GM23338 (cell line): Measurements from ENCODE around the gene ABCC10. TPM values are rescaled to one million over a fixed set of nuclear protein-coding genes. Genes with fewer than 3 reads are reported as not detected.

Experiments used
- ATAC-seq: fragments of 200-7000 bp; cut with Tn5 transposase; 3 replicates; pipeline ENCODE4 v1.9.1; 2020
- DNase-seq: peaks from one replicate; pipeline ENCODE4 v3.0.0-alpha.2; 2015; ENCODE audit warnings: low spot score
- H2AFZ ChIP-seq: fragments of 200-600 bp; sonication (generic); 2 replicates; pipeline ENCODE4 v1.8.0; 2016; ENCODE audit warnings: antibody characterized with exemption, mild to moderate bottlenecking, moderate library complexity
- H3F3A ChIP-seq: fragments of 200-600 bp; sonication (generic); replicated peaks from 2 replicates; pipeline ENCODE4 v1.8.0; 2017; ENCODE audit warnings: antibody characterized with exemption, mixed run types, low read depth
- H3K27ac ChIP-seq: fragments of 200-600 bp; sonication (generic); 2 replicates; pipeline ENCODE4 v1.6.1; 2016; ENCODE audit warnings: low read depth
- H3K27me3 ChIP-seq: fragments of 200-600 bp; sonication (generic); 2 replicates; pipeline ENCODE4 v1.8.0; 2016; ENCODE audit warnings: mild to moderate bottlenecking, mixed run types, moderate library complexity; ENCODE audit not compliant: insufficient read depth
- H3K36me3 ChIP-seq: fragments of 200-600 bp; sonication (generic); 2 replicates; pipeline ENCODE4 v1.8.0; 2016; ENCODE audit warnings: mild to moderate bottlenecking; ENCODE audit not compliant: insufficient read depth
- H3K4me1 ChIP-seq: fragments of 200-600 bp; sonication (generic); 2 replicates; pipeline ENCODE4 v1.8.0; 2016; ENCODE audit warnings: mild to moderate bottlenecking, moderate library complexity; ENCODE audit not compliant: insufficient read depth
- H3K4me2 ChIP-seq: fragments of 200-600 bp; sonication (generic); 2 replicates; pipeline ENCODE4 v1.7.1; 2017; ENCODE audit warnings: mixed run types
- H3K4me3 ChIP-seq: fragments of 200-600 bp; sonication (generic); 2 replicates; pipeline ENCODE4 v1.6.1; 2016; ENCODE audit warnings: mixed run types
- H3K79me2 ChIP-seq: fragments of 200-600 bp; sonication (generic); replicated peaks from 2 replicates; pipeline ENCODE4 v1.8.0; 2017; ENCODE audit warnings: mild to moderate bottlenecking; ENCODE audit not compliant: insufficient read depth
- H3K9me2 ChIP-seq: fragments of 200-600 bp; sonication (generic); 2 replicates; pipeline ENCODE4 v1.8.0; 2017; ENCODE audit not compliant: insufficient read depth
- H4K20me1 ChIP-seq: fragments of 200-600 bp; sonication (generic); replicated peaks from 2 replicates; pipeline ENCODE4 v1.8.0; 2017; ENCODE audit warnings: mild to moderate bottlenecking; ENCODE audit not compliant: insufficient read depth
- H3K27ac Mint-ChIP-seq: 2 replicates; pipeline ENCODE4 v1.8.0; 2020; ENCODE audit warnings: inconsistent platforms, mild to moderate bottlenecking, moderate library complexity, mixed read lengths
- H3K27me3 Mint-ChIP-seq: 3 replicates; pipeline ENCODE4 v1.8.0; 2022; ENCODE audit warnings: low read depth, mild to moderate bottlenecking, moderate library complexity, mixed read lengths, inconsistent platforms; ENCODE audit not compliant: insufficient read depth, poor library complexity
- H3K36me3 Mint-ChIP-seq: 3 replicates; pipeline ENCODE4 v1.8.0; 2021; ENCODE audit warnings: low read depth, mild to moderate bottlenecking, inconsistent platforms, moderate library complexity, mixed read lengths
- H3K4me1 Mint-ChIP-seq: 3 replicates; pipeline ENCODE4 v1.8.0; 2020; ENCODE audit warnings: mild to moderate bottlenecking, inconsistent platforms, mixed read lengths
- H3K4me3 Mint-ChIP-seq: 3 replicates; pipeline ENCODE4 v1.8.0; 2021; ENCODE audit warnings: moderate library complexity, mild to moderate bottlenecking, inconsistent platforms, mixed read lengths
- H3K9me3 Mint-ChIP-seq: 3 replicates; pipeline ENCODE4 v1.8.0; 2020; ENCODE audit warnings: moderate library complexity, mild to moderate bottlenecking, inconsistent platforms, mixed read lengths
- CREB1 ChIP-seq: fragments of 250-450 bp; sonication (Bioruptor Pico); IDR thresholded peaks from 2 replicates; pipeline ENCODE4 v1.5.0; 2020; ENCODE audit warnings: low read depth, mild to moderate bottlenecking, moderate library complexity
- ETS1 ChIP-seq: IDR thresholded peaks from 2 replicates; pipeline ENCODE4 v1.6.1; 2016; ENCODE audit warnings: antibody characterized with exemption
- EZH2 ChIP-seq: fragments of 200-600 bp; sonication (generic); IDR thresholded peaks from one replicate; pipeline ENCODE4 v1.8.0; 2017; ENCODE audit warnings: antibody characterized with exemption, mild to moderate bottlenecking, low read depth; ENCODE audit not compliant: unreplicated experiment
- EZH2phosphoT487 ChIP-seq: fragments of 200-600 bp; sonication (generic); IDR thresholded peaks from one replicate; pipeline ENCODE4 v1.8.1; 2018; ENCODE audit warnings: antibody characterized with exemption; ENCODE audit not compliant: unreplicated experiment
- JUNB ChIP-seq: IDR thresholded peaks from one replicate; pipeline ENCODE4 v1.6.1; 2016; ENCODE audit warnings: antibody characterized with exemption; ENCODE audit not compliant: unreplicated experiment
- NANOG ChIP-seq: IDR thresholded peaks from 2 replicates; pipeline ENCODE4 v1.6.1; 2016; ENCODE audit warnings: antibody characterized with exemption, borderline replicate concordance
- POLR2AphosphoS5 ChIP-seq: IDR thresholded peaks from 2 replicates; pipeline ENCODE4 v1.6.1; 2016; ENCODE audit warnings: antibody characterized with exemption, low read depth
- REST ChIP-seq: IDR thresholded peaks from one replicate; pipeline ENCODE4 v1.6.1; 2018; ENCODE audit warnings: antibody characterized with exemption; ENCODE audit not compliant: unreplicated experiment
- STAT1 ChIP-seq: IDR thresholded peaks from one replicate; pipeline ENCODE4 v1.6.1; 2016; ENCODE audit warnings: antibody characterized with exemption; ENCODE audit not compliant: unreplicated experiment
- ZNF114 ChIP-seq: fragments of 250-450 bp; sonication (Bioruptor Pico); IDR thresholded peaks from 2 replicates; pipeline ENCODE4 v1.5.0; 2020; ENCODE audit warnings: mild to moderate bottlenecking, moderate library complexity
- ZNF331 ChIP-seq: fragments of 250-450 bp; sonication (Bioruptor Pico); IDR thresholded peaks from 2 replicates; pipeline ENCODE4 v1.5.0; 2020; ENCODE audit warnings: low read depth, mild to moderate bottlenecking, moderate library complexity
- ZNF462 ChIP-seq: fragments of 250-450 bp; sonication (Bioruptor Pico); IDR thresholded peaks from 2 replicates; pipeline ENCODE4 v1.5.0; 2020; ENCODE audit warnings: mild to moderate bottlenecking, moderate library complexity
- polyA plus RNA-seq: library from polyadenylated mRNA; unstranded; fragments of >200 nt; fragmentation: Nextera tagmentation; extraction: Ambion mirVana; gene quantifications from 2 replicates; pipeline ENCODE4 v1.2.1, GENCODE V29; 2016
- total RNA-seq: library from RNA; depleted of rRNA; stranded (reverse); fragments of >200 nt; shearing (Covaris generic); gene quantifications from 2 replicates; pipeline ENCODE4 v1.2.3, GENCODE V29; 2014
- TF ChIP-seq, protein P1 (sequence below), 2 experiments: fragments of 200-600 bp in 1 of 2; sonication (generic) in 1 of 2; conservative IDR thresholded peaks; 2 replicates each; pipeline versions ENCODE4 v1.5.1 to v1.6.1; 2016 to 2017; ENCODE audit warnings: antibody characterized with exemption in 2 of 2, low read depth in 2 of 2, mild to moderate bottlenecking in 2 of 2, moderate library complexity in 1 of 2

The ABCC10 gene
- total and polyA plus RNA-seq, 2 experiments from 2014 or later = 16.9 to 17.5 TPM

DNA sequence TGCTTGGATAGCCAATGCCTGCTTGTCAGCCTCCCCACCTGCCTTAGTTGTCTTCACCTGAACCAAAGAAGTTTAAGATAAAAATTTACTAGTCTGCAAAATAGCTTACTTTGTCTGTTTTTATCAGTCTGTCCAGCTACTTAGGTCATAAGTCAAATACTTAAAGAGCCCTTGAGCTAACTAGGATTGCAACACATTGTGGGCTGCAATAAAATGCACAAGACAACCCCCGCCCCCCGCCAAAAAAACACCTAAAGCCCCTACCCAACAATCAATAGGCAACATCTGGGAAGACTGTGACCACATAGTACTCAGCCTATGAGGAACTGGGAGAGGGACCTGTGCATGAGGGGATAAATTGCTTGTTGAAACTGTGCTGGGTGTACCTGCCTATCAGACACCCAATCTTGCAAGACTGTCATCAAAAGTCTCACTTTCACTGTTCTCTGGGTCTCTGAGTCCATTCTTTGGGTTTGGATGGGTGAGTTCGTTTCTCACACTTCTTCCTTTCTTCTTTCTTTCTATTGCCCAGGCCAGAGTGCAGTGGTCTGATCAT is 27.3 kb upstream of the ABCC10 start:
- Histone ChIP-seq H3K27ac (no peak overlapping the region), H3K4me2 (no peak overlapping the region), H4K20me1 (no peaks in the 10 kb centered on the region), H3K36me3 (no peaks in the 10 kb centered on the region), H3K9me2 (no peaks in the 10 kb centered on the region), H2AFZ (no peak overlapping the region), H3K79me2 (no peaks in the 10 kb centered on the region), H3K4me1 (0 out of 2 replicates have a peak, but pooled peaks cover 4% of the 10 kb centered on the region), H3K27me3 (no peaks in the 10 kb centered on the region), H3K4me3 (no peak overlapping the region), H3F3A (no peaks in the 10 kb centered on the region)
- TF ChIP-seq ETS1 = no peak
- no peak for TF ChIP-seq REST
- no peak for TF ChIP-seq ZNF114 (CRISPR knock-in tag)
- no peak for TF ChIP-seq EZH2phosphoT487
- TF ChIP-seq CREB1 (CRISPR knock-in tag) = no peak
- TF ChIP-seq STAT1 = no peak
- TF ChIP-seq ZNF331 (CRISPR knock-in tag) = no peak
- no peak for TF ChIP-seq EZH2
- TF ChIP-seq JUNB = no peak
- no peak for TF ChIP-seq POLR2AphosphoS5
- TF ChIP-seq, protein P1, sequence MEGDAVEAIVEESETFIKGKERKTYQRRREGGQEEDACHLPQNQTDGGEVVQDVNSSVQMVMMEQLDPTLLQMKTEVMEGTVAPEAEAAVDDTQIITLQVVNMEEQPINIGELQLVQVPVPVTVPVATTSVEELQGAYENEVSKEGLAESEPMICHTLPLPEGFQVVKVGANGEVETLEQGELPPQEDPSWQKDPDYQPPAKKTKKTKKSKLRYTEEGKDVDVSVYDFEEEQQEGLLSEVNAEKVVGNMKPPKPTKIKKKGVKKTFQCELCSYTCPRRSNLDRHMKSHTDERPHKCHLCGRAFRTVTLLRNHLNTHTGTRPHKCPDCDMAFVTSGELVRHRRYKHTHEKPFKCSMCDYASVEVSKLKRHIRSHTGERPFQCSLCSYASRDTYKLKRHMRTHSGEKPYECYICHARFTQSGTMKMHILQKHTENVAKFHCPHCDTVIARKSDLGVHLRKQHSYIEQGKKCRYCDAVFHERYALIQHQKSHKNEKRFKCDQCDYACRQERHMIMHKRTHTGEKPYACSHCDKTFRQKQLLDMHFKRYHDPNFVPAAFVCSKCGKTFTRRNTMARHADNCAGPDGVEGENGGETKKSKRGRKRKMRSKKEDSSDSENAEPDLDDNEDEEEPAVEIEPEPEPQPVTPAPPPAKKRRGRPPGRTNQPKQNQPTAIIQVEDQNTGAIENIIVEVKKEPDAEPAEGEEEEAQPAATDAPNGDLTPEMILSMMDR (conservative IDR thresholded peaks at IDR 0.05; ENCODE audit: low read depth in 2 of 2) = no peak
- TF ChIP-seq ZNF462 (CRISPR knock-in tag) = no peak
- no peak for TF ChIP-seq NANOG
- Mint-ChIP-seq H3K27ac (no peak overlapping the region), H3K9me3 (no peaks in the 10 kb centered on the region), H3K4me3 (no peak overlapping the region), H3K27me3 (peaks cover 10% of the 10 kb centered on the region), H3K4me1 (peaks cover 20% of the 10 kb centered on the region), H3K36me3 (no peaks in the 10 kb centered on the region; the same call in 2 of the 3 replicates)
- DNase-seq = no peak
- no peak for ATAC-seq
